GM13977 (cell line): ENCODE results near the gene CMBL.
"Not testable (repeated sequence)": the region's sequence is repeated elsewhere in the genome, so short reads cannot be mapped to it uniquely, and the experiment has no call there.

Experiments
- DNase-seq: peaks from one replicate; pipeline ENCODE4 v3.0.0; 2012; ENCODE audit warnings: low spot score
- in situ Hi-C: fragments of 300-500 bp; cut with MboI; formaldehyde crosslinking; loops from one replicate; pipeline ENCODE4 v1.12.0; 2022; ENCODE audit warnings: low sequenced_read_pairs, low pct_unique_long_range_greater_than_20kb, mixed read lengths, inconsistent platforms; ENCODE audit not compliant: unreplicated experiment
- TF ChIP-seq, protein P1 (sequence below): IDR thresholded peaks from 2 replicates; pipeline ENCODE4 v1.5.1; 2012; ENCODE audit warnings: mild to moderate bottlenecking, control low read depth; ENCODE audit not compliant: insufficient read depth; ENCODE audit errors: extremely low read depth, missing control alignments

CMBL gene

GRCh38 chr5:10248378-10249260 lies 59.1 kb downstream of the CMBL start:
- TF ChIP-seq, protein P1, sequence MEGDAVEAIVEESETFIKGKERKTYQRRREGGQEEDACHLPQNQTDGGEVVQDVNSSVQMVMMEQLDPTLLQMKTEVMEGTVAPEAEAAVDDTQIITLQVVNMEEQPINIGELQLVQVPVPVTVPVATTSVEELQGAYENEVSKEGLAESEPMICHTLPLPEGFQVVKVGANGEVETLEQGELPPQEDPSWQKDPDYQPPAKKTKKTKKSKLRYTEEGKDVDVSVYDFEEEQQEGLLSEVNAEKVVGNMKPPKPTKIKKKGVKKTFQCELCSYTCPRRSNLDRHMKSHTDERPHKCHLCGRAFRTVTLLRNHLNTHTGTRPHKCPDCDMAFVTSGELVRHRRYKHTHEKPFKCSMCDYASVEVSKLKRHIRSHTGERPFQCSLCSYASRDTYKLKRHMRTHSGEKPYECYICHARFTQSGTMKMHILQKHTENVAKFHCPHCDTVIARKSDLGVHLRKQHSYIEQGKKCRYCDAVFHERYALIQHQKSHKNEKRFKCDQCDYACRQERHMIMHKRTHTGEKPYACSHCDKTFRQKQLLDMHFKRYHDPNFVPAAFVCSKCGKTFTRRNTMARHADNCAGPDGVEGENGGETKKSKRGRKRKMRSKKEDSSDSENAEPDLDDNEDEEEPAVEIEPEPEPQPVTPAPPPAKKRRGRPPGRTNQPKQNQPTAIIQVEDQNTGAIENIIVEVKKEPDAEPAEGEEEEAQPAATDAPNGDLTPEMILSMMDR: no peak
- DNase-seq: no peak
- in situ Hi-C loops: no loop called here

DNA sequence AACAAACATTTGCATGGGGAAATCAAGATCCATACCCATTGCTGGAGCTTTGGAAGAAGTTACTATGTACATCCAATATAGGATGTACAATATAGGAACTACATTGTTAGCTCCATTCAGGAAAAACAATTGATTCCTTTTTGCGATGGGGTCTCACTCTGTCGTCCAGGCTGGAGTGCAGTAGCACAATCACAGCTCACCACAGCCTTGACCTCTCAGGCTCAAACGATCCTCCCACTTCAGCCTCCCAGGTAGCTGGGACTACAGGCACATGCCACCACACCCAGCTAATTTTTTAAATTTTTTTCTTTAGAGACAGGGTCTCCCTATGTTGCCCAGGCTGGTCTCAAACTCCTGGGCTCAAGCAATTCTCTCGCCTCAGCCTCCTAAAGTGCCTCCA lies 60.5 kb downstream of the CMBL start:
- in situ Hi-C loops, DNase-seq: not testable (repeated sequence)

DNA sequence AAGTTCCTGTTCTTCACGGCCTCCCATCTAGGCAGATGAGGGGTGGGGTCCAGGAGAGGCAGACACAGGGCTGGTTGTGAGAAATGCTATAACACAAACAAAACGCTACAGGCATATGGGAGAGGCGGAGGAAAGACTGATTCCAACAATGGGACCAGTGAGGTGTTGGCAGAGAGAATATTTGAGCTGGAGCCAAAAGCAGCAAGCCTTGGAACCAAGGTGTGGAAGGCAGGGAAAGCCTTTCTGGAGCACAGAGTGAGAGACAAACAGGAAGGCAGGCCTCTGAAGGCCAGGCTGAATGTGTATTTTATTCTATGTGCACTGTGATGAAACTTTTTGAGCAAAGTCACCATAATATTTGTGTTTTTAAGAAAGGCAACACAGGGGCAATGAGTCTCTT lies 60.9 kb downstream of the CMBL start:
- TF ChIP-seq, protein P1: no peak
- in situ Hi-C loops: no loop called here
- DNase-seq: no peak

- in situ Hi-C loops: no loop called here
- no peak for DNase-seq
- TF ChIP-seq, protein P1: no peak
These were observed 63.3 kb downstream of the CMBL start for GRCh38 chr5:10244342-10244944.

- TF ChIP-seq, protein P1: no peak
- no peak for DNase-seq
- in situ Hi-C loops: no loop called here
These were observed 64.0 kb downstream of the CMBL start for GRCh38 chr5:10243660-10244240.

DNA sequence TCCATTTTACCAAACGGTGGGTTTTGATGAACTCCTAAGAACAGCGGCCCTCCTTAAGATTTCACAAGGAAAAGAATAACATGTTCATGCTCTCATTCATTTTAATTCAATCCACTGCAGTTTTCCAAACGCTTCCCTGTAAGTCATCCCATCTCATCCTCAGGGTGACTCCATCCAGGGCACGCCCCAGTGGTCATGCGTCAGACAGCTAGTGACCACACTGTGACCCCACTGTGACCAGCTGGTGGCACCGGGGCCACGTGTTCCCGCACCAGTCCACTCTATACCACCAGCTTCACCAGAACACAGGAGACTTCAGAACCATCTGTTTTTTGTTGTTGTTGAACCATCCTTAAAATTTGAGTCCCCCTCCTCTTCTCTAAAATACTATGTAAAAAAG lies 72.4 kb downstream of the CMBL start:
- DNase-seq: no peak
- TF ChIP-seq, protein P1: no peak
- in situ Hi-C loops: no loop called here

GRCh38 chr5:10233505-10233904 lies 74.2 kb downstream of the CMBL start:
- in situ Hi-C loops: no loop called here
- DNase-seq: no peak
- TF ChIP-seq, protein P1: peak; percentile 17
